Glomerular visceral epithelial cell (primary cell): ENCODE results near the gene ADAT2.
A peak's percentile ranks its signal among the peaks of the same experiment; 100 is the strongest.

Experiments
- DNase-seq: peaks from one replicate; pipeline ENCODE4 v3.0.0-alpha.2; 2016; ENCODE audit errors: extremely low spot score

The ADAT2 gene

DNA sequence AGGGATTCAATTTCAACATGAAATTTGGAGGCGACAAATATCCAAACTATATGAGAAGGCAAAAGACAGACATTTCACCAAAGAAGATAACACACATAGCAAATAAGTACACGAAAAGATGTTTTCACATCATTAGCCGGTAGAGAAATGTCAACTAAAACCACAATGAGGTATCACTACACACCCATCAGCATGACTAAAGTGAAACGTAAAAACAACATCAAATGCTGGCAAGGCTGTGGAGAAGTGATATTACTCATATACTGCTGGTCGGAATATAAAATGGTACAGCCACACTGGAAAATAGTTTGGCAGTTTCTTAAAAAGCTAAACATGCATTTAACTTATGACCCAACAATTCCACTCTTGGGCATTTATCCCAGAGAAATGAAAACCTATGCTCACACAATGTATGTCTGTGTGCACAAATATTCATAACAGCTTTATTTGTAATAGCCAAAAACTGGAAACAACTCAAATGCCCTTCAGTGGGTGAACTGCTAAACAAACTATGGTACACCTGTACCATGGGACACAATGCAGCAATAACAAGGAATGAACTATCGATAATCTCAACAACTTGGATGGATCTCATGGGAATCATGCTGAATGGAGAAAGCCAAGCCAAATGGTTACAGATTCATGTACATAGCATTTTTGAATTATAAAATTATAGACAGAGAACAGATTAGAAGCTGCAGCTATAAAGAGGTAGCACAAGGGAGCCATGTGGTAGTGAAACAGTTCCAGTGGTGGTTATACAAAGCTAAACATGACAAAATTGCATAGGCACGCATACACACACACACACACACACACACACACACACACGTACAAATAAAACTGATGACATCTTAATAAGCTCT, 8.6 kb downstream of the ADAT2 start:
- DNase-seq: no peak

DNA sequence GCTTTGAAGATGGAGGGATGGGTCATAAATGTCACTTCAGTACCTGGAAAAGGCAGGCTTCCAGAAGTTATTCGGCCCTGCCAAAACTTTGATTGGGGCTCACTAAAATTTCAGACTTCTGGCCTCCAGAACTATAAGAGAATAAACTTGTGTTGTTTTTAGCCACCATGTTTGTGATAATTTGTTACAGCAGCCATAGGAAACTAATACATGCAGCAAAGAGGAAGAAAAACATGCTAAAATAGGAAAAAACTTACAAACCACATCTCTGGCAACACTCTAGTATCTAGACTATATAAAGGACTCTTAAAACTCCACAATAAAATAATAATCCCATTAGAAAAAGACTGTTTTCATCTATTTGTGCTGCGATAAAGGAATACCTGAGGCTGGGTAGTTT, 9.5 kb downstream of the ADAT2 start:
- no peak for DNase-seq

DNA sequence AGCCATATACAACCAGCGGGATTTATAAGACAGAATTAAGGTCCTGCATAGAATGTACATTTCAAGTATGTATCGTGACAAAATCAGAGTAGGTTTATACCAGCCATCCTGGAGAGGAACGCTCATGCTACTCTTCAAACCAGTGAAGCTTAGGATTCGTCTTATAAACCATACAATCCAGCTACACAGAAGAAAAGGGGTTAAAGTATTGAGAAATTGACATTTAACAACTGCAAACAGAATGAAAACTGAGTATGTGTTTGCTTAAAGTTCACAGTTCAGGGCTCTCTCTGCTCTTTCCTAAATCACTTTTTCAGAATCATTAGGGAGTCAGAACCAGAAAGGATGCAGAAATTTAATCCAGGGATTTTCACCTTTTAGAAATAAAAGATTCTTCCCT, 17.9 kb downstream of the ADAT2 start:
- no peak for DNase-seq

DNA sequence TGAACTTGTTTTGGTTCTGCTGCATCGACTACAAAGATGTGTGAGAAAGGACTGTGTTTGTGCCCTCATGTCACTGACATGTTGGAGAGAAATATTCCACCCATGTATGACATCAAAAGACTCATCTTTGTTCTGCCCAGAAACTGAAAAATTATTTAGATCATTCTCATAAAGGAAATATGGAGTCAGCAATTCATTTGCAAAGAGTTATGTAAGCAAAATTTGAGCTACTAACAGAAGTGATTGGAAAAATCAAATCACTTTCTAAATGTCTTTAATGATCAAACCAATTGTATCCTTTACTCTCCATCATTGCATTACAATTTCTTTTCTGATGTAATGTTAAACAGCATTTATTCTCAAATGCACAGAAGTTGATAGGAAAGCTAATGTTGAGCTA, 19.3 kb downstream of the ADAT2 start:
- DNase-seq: no peak

DNA sequence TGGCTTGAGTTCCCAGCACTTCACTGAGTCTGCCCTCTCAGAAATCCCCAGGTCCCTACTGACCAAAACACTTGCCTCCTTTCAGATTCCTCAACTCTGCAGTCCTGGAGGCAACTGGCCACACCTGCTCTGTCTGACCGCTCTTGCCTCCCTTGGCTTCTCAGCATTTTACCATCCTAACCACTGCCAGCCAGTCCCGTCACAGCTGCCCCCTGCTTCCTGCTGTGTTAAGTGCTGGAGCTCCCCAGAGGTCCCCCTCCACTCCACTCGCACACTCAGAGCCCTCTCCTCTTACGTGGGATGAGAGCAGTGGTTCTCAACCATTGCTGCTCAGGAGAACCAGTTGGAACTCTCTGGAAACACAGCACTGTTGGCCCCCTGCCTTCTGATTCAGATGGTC, 20.5 kb downstream of the ADAT2 start:
- DNase-seq: no peak

DNA sequence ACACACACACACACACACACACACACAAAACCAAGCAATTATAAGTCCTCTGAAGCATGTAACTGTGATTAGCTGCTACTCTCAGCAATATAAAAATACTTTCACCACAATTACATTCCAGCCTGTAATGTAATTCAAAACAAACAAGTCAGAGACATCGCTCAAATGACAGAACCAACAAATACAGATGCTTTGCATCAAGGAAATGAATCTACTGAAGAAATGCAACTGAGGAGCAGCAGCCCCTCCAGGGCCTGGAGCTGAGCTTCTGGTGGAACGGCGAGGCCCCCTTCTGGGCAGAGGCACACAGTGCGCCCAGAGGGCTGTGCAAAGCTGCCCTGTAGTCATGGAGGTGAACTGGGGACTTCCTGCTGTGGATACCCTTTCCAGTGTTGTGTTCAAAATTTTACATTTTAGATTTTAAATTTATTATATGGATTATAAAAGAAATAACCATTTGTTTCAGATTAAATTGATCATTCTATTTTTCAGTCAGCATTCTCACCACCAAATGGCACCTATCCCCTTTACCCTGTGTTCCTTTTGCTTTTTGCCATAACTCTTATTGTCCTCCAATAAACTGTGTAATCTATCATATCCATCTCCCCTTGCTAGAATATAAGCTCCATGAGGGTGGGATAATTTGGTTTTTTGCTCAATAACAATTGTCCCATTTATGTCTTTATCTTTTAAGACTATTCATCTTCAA, 23.2 kb downstream of the ADAT2 start:
- peak; percentile 82 for DNase-seq

DNA sequence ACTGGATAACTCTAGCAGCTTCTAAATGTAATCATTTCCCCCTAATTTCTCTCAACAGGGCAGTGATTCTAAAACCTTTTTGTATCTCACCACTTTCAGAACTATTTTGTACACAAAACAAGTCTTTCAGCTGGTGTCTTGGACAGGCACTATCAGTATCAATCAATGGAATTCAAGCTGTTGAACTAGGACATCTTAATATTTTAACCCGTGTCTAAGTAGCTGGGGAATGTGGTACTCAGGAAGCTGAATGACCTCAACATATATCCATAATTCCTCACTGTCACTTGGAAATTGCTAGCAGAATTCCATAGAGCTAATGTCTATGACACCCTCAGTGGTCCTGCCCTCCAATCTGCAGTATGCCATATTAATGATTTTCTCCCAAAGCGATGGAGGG, 24.5 kb downstream of the ADAT2 start:
- DNase-seq: no peak

DNA sequence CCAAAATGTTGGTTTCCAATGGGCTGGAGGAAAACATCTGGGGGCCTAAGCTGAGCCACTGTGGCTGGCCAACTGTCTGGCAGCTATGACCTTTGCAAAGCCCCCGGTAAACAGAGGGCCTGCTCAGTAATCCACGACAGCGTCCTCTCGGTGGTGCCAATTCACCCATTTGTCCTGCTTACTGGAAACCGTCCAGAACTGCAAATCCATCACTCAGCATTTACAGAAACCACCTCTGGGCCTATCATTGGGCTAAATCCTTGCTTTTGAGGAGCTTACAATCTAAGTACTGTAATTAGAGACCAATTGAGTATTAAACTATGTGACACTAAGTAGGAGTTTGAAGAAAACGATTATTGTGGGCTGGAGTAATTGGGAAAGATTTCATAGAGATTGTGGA, 31.0 kb downstream of the ADAT2 start:
- no peak for DNase-seq

DNA sequence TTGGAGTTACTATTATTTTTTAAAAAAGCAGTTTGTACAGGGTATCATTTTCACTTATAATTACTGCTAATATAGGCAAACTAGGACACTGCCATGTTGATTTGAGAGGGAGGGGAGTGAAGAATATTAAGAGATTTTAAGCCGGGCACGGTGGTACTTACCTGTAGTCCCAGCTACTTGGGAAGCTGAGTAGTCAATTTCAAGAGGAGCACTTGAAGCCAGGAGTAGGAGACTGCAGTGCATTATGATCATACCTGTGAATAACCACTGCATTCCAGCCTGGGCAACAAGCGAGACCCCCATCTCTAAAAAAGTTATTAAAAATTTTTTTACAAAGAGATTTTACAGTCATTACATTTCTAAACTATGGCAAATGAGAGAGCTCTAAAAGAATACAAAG, 35.7 kb downstream of the ADAT2 start:
- no peak for DNase-seq

DNA sequence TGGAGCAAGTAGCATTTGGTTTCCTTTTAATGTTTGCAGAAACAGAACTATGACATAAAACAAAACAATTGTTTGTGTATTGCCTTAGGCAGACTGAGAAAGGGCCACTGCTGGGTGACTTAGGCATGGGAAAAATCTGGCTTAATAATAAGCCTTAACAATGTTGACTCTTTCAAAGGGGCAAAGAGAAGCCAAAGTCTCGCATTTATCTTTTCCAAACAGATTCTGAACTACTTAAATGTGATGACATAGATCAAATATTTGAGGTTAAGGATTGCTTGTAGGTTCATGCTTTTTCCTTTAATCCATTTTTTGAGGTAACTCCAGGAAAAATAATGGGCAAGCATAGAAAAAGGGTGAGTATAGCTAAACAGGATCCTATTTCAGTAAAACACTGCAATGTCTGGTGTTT, 39.6 kb downstream of the ADAT2 start:
- peak; percentile 60 for DNase-seq

DNA sequence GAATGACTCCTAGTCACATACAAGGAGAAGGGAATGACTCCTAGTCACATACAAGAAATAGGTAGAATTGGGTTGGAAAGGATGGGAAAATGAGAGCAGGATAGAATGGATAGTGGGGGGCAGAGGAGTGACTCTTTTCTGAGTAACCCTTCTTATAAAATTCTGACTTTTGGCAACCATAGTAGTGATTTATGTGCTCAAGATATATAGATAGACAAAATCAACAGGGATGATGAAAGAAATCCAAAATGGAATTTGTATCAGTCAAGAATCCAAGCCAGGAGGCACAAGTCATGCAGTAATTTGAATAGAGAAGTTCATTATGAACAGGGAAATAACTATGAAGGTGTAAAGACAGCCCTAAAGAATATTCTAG, 41.7 kb downstream of the ADAT2 start:
- no peak for DNase-seq

DNA sequence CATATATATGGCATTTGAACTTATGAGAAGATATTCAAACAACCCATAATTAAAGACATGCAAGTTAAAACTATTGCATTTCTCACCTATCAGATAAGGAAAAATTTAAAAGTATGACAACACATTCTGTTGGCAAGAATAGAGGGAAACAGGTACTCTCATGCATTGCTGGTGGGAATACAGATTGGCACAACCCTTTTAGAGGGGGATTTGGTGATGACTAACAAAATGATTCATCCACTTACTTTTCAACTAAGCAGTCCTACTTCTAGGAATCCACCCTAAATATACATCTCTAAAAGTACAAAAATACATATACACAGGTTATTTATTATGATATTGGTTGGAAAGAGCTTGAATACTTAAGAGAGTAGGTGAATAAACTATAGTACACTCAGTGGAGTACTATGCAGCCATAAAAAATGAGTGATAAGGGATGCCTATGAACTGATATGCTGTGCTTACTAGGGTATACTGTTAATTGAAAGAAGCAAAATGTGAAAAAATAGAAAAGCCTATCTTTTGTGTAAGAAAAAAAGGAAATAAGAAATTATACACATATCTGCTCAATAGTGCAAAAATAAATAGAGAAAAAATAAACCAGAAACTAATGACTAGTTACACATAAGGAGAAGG, 42.2 kb downstream of the ADAT2 start:
- DNase-seq: no peak

DNA sequence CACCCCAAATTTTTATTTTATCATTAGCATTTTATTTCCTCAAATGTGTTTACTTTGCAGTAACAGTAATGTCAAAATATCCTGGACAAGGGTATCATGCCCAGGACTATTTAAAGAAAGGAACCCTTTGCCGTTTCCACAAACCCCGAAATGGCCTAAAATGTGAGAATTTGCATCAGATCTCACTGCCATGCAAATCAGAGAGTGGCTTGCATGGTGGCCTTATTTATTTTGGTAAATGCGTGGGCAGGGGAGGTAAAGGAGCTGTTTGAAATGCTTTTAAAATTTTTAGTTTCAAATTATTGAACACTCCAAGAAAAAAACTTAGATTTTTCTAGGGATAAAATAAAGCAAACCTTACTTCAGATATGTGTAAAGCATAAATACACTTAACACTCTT, 43.8 kb downstream of the ADAT2 start:
- DNase-seq: no peak

DNA sequence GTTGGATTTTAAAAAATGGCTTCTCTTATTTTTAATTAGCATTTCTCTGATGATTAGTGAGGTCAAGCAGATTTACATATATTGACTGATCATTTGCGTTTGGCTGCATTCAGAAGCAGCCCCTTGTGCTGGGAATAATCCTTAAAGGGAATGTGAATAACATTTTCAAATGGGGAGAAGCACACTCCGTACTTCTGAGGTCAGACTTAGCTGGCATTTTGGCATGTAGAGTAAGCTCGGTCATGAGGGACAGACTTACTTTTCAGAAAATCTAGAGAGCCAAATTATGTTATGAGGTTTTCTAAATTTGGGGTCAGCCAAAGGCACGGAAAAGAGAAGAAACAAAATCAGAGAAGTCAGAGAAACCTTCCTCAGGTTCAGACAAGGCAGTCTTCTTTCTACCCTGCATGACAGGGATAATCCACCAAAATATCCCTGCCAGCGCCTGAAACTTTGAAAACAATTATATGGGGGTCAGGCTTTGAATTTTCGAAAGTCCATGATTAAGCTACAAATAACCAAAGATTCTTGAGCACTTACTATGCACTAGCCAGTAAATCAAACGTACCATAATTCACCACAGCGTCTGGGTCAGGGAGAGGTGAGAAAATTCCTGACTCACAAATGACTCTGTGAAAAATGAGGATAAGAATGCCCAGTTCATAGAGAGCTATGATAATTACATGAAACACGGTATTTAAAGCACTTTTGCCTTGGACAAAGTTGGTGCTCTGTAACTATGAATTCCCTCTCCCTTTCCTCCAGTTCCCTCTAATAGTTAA, 44.9 kb downstream of the ADAT2 start:
- peak; percentile 75 for DNase-seq

DNA sequence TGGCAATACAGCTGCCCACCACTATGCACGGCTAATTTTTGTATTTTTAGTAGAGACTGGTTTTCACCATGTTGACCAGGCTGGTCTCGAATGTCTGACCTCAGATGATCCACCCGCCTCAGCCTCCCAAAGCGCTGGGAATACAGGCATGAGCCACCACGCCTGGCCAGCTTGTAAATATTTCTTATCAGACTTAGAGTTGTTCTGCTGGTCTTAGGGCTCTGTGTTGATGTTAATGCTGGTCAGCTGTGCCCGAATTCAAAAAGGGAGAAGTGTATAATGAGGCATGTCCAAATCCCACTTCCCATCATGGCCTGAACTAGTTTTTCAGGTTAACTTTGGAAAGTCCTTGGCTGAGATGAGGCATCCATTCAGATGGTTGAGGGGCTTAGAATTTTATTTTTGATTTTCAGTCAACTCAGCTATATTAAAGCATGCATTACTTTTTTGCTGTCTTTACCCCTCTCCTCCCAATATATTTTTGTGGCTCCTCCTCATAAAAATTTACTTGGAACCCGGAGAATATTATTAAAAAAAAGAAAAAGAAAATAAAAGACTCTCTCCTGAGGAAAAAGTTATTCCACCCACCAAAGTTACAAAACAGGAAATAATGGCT, 47.7 kb downstream of the ADAT2 start:
- DNase-seq: no peak

DNA sequence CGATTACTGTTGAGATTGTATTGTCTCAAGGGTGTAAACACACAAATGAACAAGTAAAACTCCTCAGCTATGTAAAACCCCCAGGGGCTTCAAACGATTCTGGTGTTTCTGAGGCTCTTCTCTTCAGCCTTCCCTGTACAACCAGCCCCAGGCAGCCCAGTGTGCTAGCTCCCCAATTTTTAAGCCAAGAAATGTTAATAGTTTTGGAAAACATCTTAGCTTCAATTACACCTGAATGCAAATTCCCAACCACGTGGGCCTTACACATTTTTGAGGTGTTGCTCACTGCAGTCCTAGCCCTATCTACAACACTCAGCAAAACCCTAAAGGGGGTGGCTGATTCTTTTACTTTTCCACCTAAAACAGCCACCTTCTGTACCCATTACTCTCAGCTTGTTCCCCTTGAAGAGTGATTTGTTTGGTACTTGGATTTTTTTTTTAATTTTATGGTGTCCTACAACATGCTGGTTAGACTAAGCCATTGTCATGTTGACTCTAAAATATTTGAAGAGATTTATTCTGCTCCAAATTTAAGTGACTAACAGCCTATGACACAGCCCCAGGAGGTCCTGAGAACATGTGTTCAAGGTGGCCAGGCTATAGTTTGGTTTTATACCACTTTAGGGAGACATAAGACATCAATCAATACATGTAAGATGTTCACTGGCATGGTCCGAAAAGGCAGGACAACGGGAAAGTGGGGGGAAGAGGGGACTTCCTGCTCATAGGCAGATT, 48.7 kb downstream of the ADAT2 start:
- no peak for DNase-seq

DNA sequence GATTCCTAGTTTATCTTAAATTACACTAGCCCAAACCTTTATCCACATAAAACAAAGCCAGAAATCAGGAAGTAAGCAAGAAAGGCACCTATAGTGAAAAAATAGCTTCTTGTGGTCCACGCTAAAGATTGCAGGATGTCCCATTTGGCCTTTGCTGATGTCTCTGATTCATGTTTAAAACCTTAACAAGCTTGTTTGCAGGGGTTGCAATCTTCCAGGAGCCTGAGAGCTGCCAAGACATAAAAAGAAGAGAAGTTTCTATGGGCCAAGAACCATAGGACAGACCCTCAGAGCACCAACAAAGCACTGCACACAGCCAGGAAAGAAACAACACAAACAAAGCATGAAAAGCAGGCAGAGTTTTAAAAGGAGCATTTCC, 49.4 kb downstream of the ADAT2 start:
- DNase-seq: no peak

DNA sequence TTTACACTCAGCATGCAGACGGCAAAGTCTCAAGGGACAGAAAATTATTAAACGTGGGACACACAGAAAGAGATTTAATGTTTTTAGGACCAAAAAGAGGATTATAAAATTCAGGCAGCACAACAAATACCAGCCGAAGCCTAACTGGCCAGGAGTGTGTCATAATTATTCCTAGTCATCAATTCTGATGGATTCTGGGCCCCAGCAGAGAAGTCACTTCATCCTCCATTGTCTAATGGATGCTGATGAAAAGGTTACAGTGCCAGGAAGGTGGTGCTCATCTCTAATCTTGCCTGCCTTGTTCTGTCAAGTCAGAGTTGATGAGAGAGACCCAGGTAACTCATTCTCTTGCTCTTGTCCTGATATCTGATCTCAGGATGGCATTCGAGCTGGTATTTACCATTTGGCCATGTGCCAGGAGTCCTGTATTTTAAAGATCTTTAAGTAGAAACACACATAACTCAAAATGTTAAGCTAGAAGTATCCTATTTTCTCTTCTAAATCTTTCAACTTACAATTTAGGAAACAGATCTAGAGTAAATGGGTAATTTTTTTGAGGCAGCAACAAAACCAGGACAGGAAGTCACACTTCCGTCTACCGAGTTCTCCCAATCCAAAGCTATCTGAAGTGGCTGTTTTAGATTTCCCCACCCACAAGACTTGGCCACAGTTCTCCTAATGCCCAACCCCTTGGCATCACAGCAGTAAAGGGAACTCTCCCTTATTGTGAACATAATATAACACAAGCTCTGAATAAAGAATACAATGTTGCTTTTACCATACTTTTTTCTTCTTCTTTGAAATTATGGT, 50.0 kb downstream of the ADAT2 start:
- DNase-seq: no peak

DNA sequence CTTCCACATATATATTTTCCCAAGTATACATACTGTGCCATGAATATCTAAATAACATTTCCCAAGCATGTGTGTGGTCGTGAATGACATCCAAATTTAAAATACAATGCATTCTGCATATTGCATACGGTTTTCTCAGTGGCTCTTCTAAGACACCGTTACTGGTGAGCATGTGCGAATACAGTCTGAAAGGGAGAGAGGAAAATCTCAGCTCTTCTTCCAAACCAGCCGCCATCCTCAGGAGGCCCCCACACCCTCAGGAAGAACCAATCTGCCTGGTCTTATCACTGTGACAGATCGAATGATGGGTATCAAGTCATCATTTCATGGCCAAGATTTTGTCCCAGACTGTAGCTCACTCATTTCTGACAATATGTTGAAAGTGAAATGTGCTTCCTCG, 50.7 kb downstream of the ADAT2 start:
- no peak for DNase-seq

DNA sequence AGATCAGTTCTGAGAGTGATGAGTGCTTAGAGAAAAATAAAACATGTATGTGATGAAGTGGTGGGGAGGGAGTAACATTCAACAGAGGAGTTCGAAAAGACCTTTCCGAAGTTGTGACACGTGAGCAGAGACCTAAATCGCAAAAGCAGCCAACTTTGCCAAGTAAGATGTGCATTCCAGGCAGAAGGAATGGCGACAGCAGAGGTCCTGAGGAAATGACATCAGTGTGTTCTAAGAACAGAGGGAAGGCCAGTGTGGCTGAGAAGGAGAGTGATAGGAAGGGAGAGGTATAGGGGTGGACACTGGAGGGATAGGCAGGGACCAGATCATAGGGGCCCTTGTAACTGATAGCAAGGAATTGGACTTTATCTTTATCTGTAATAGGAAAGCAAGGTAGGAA, 51.3 kb downstream of the ADAT2 start:
- DNase-seq: no peak
